Suprapubic skin (tissue), 3 donors: ENCODE data around the gene AIG1.

Source experiments
- CTCF ChIP-seq, 2 donors: fragments of 200-600 bp in 1 of 2; fragments of 450-650 bp in 1 of 2; sonication (generic) in 1 of 2; IDR thresholded peaks; one replicate each; pipeline ENCODE4 v1.5.1; 2016 to 2019; ENCODE audit warnings: antibody characterized with exemption in 2 of 2, mild to moderate bottlenecking in 1 of 2, moderate library complexity in 1 of 2
- POLR2A ChIP-seq, 2 donors: fragments of 450-650 bp; IDR thresholded peaks; one replicate each; pipeline ENCODE4 v1.6.1; 2017; ENCODE audit warnings: antibody characterized with exemption in 2 of 2, mild to moderate bottlenecking in 2 of 2, moderate library complexity in 2 of 2

GRCh38 chr6:143167224-143167623 lies 106.5 kb downstream of the AIG1 start:
- TF ChIP-seq CTCF (IDR thresholded peaks at IDR 0.05) (no peak), POLR2A (IDR thresholded peaks at IDR 0.05) (no peak)
